HCT116 (cell line): ENCODE data around the gene STH.

Experiments used
- CBX3 ChIP-seq: IDR thresholded peaks from 2 replicates; pipeline ENCODE4 v1.6.1; 2012; ENCODE audit warnings: low read depth
- CEBPB ChIP-seq: IDR thresholded peaks from 2 replicates; pipeline ENCODE4 v1.6.1; 2012; ENCODE audit warnings: low read depth
- POLR2AphosphoS5 ChIP-seq: IDR thresholded peaks from 2 replicates; pipeline ENCODE4 v1.6.1; 2011; ENCODE audit warnings: mild to moderate bottlenecking, low read depth, low read length, moderate library complexity
- REST ChIP-seq: IDR thresholded peaks from 2 replicates; pipeline ENCODE4 v1.6.1; 2012; ENCODE audit warnings: low read depth
- SP1 ChIP-seq: IDR thresholded peaks from 2 replicates; pipeline ENCODE4 v1.6.1; 2012; ENCODE audit warnings: low read depth
- SRF ChIP-seq: IDR thresholded peaks from 2 replicates; pipeline ENCODE4 v1.6.1; 2012; ENCODE audit warnings: low read depth
- ZBTB33 ChIP-seq: IDR thresholded peaks from 2 replicates; pipeline ENCODE4 v1.6.1; 2011; ENCODE audit warnings: mild to moderate bottlenecking, low read length, moderate library complexity; ENCODE audit not compliant: insufficient replicate concordance; ENCODE audit errors: extremely low read depth
- TF ChIP-seq, protein P1 (sequence below), 3 experiments: fragments of 200-600 bp in 1 of 3; sonication (generic) in 1 of 3; IDR thresholded peaks in 2 of 3; conservative IDR thresholded peaks in 1 of 3; 2 replicates each; pipeline ENCODE4 v1.5.1; 2012 to 2017; ENCODE audit warnings: low read depth in 2 of 3, low read length in 2 of 3, antibody characterized with exemption in 1 of 3, borderline replicate concordance in 1 of 3, control low read depth in 1 of 3, mild to moderate bottlenecking in 1 of 3, mixed read lengths in 1 of 3, mixed run types in 1 of 3, moderate library complexity in 1 of 3; ENCODE audit not compliant: insufficient read depth in 1 of 3

GRCh38 chr17:46009681-46010596 lies 10.9 kb downstream of the STH start:
- TF ChIP-seq, protein P1, sequence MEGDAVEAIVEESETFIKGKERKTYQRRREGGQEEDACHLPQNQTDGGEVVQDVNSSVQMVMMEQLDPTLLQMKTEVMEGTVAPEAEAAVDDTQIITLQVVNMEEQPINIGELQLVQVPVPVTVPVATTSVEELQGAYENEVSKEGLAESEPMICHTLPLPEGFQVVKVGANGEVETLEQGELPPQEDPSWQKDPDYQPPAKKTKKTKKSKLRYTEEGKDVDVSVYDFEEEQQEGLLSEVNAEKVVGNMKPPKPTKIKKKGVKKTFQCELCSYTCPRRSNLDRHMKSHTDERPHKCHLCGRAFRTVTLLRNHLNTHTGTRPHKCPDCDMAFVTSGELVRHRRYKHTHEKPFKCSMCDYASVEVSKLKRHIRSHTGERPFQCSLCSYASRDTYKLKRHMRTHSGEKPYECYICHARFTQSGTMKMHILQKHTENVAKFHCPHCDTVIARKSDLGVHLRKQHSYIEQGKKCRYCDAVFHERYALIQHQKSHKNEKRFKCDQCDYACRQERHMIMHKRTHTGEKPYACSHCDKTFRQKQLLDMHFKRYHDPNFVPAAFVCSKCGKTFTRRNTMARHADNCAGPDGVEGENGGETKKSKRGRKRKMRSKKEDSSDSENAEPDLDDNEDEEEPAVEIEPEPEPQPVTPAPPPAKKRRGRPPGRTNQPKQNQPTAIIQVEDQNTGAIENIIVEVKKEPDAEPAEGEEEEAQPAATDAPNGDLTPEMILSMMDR (IDR thresholded peaks at IDR 0.05 in 2 of 3, conservative IDR thresholded peaks at IDR 0.05 in 1 of 3; ENCODE audit: borderline replicate concordance in 1 of 3, insufficient read depth in 1 of 3, low read depth in 2 of 3, low read length in 2 of 3) = no peak
- TF ChIP-seq SRF = no peak
- no peak for TF ChIP-seq CEBPB
- TF ChIP-seq REST = no peak
- TF ChIP-seq CBX3 = no peak
- TF ChIP-seq POLR2AphosphoS5 = no peak
- no peak for TF ChIP-seq ZBTB33
- TF ChIP-seq SP1 = no peak
